GM08714 (cell line): Measurements from ENCODE around the gene DNMT3A.
"Not testable (repeated sequence)": the region's sequence is repeated elsewhere in the genome, so short reads cannot be mapped to it uniquely, and the experiment has no call there.

ENCODE experiments used
- H3K4me3 ChIP-seq: fragments of 200-500 bp; sonication (Bioruptor generic); 2 replicates; pipeline ENCODE4 v1.5.1; 2014; ENCODE audit warnings: mild to moderate bottlenecking, low read length, inconsistent platforms
- ZNF274 ChIP-seq: IDR thresholded peaks from 2 replicates; pipeline ENCODE4 v1.6.1; 2012; ENCODE audit warnings: mild to moderate bottlenecking, low read depth, low read length

The DNMT3A gene

GRCh38 chr2:25222477-25223121, 119.1 kb downstream of the DNMT3A start:
- TF ChIP-seq ZNF274: no peak
- H3K4me3 ChIP-seq: no peak overlapping the region

DNA sequence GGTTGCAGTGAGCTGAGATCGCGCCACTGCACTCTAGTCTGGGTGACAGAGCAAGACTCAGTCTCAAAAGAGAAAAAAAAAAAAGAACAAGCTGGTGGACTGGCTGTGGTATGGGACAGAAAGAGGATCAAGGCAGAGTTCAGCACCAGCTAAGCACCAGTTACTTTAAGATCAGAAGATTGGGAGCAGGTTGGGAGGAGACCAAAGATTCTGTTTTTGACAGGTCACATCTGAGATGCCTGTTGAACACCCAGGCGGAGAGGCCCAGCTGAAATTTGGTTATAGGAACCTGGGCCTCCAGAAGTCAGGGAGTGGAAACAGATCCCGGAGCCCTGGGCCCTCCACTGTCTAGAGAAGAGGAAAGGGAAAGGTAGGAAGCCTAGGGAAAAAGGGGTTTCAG, 120.1 kb downstream of the DNMT3A start:
- H3K4me3 ChIP-seq: no peak overlapping the region
- no peak for TF ChIP-seq ZNF274

- H3K4me3 ChIP-seq: no peak overlapping the region
- TF ChIP-seq ZNF274: no peak
Observed at GRCh38 chr2:25220313-25220712, 121.4 kb downstream of the DNMT3A start.

GRCh38 chr2:25219621-25220020, 122.1 kb downstream of the DNMT3A start:
- no peak for TF ChIP-seq ZNF274
- no peak overlapping the region for H3K4me3 ChIP-seq

- no peak overlapping the region for H3K4me3 ChIP-seq
- TF ChIP-seq ZNF274: no peak
Observed at GRCh38 chr2:25218100-25218499, 123.6 kb downstream of the DNMT3A start.

GRCh38 chr2:25215948-25216679, 125.6 kb downstream of the DNMT3A start:
- peak overlapping the region; percentile 68; the same call in 1 of the 2 replicates for H3K4me3 ChIP-seq
- no peak for TF ChIP-seq ZNF274

GRCh38 chr2:25215232-25215631, 126.5 kb downstream of the DNMT3A start:
- no peak for TF ChIP-seq ZNF274
- no peak overlapping the region; the same call in 1 of the 2 replicates for H3K4me3 ChIP-seq

- no peak for TF ChIP-seq ZNF274
- no peak overlapping the region for H3K4me3 ChIP-seq
Observed at GRCh38 chr2:25213229-25213628, 128.5 kb downstream of the DNMT3A start.

- not testable (repeated sequence) for H3K4me3 ChIP-seq
Observed at GRCh38 chr2:25210923-25211322, 130.8 kb downstream of the DNMT3A start.

DNA sequence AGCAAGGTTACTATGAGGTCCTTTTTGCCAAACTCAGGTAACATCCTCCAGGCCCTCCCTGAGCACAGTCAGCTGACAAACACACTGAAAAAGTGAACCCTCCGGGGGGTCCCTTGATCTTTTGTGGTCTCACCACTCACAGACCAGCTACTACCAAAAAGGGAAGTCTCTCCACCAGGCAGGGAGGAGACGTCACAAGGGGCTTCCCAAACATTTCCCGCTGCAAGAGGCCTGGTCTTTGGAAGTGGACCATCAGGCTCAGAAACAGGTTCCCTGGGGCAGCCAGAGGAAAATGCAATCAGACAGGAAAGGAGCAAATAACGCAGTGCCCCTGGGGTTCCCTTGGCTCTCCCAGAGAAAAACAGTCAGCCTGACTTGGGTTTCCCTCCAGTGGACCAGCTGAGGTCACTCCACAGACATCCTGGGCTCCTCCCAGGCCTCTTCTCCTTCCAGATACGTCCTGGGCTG, 134.6 kb downstream of the DNMT3A start:
- TF ChIP-seq ZNF274: no peak
- no peak overlapping the region for H3K4me3 ChIP-seq

GRCh38 chr2:25204190-25204838, 137.4 kb downstream of the DNMT3A start:
- peak overlapping the region; percentile 24; the same call in 1 of the 2 replicates for H3K4me3 ChIP-seq
- no peak for TF ChIP-seq ZNF274

DNA sequence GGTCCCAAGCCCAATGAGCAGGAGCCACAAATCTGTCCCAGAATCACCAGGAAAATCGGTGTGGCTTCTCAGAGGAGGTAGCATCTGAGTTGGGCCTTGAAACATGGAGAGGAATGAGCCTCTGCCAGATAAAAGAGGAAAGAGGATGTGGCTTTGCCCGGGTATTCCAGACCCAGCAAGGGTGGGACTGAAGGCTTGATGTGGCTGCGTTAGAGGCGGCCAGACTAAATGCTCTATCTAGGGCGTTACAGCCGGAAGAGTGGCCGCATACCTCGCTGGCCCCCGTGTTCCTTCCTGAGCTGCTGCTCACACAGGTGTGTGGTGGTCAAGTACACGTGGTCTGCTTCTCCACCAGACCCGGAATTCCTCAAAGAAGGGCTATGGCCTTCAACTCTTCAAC, 139.4 kb downstream of the DNMT3A start:
- no peak for TF ChIP-seq ZNF274
- no peak overlapping the region for H3K4me3 ChIP-seq

DNA sequence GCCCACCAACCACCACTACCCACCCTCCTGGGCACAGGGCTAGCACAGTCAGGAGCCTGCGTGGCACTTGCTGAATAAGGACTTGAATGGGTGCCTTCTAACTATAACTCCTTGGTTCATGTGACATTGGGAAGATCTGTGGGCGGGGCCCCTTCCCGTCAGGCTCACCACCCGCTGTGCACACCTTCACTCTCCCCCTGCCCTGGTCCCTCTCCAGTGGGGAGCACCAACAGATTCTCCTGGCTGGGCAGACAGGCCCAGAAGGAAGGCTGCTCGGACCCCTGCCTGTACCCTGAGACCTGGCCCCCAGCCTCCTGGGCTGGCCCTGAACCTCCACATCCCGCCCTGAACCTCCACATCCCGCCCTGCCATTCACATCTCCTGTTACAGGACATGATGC, 139.9 kb downstream of the DNMT3A start:
- TF ChIP-seq ZNF274: no peak

GRCh38 chr2:25201265-25201664, 140.5 kb downstream of the DNMT3A start:
- H3K4me3 ChIP-seq: no peak overlapping the region
- TF ChIP-seq ZNF274: no peak

More for the DNA sequence above, 139.9 kb downstream of the DNMT3A start:
- no peak overlapping the region for H3K4me3 ChIP-seq

DNA sequence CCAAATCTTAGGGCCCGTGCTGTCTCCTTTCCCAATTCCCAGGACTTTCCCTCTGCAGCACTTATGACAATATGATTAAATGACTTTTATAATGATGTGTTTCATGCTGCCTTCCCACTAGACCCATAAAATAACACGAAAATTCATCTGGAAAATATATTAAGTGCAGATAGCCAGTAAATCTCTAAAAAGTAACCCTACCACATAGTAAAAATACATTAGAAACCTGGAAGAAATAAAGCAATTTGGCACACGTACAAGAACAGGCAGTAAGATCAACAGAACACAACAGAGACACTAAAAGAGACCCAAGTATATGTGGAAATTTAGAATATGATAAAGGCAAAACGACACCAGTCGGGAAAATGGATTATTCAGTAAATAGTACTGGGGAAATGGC, 143.1 kb downstream of the DNMT3A start:
- no peak overlapping the region for H3K4me3 ChIP-seq
- TF ChIP-seq ZNF274: no peak
